ENCODE results near the gene GPC6.

DNA sequence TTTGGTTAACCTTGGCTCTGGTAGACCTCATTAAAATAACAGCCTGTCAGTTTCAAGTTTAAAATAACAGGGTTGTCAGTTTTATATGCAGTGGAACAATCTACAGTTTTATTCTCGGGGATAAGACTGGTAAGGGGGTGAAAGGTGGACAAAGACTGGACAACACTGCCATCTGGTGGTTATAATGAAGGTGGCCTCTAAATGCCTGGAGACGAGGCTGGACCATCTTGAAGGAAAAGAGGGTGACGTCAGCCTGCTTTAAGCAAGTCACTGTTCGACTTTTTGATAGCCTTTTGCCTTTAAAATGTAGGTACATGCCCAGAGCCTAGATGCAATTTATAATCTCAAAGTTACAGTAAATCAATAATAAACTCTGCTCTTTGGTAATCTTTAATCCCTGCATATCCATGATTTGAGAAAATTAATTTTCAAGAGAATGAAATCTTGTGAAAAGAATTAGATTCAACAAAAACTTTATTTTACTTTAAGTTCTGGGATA is 1135.9 kb downstream of the GPC6 start:
- TF ChIP-seq, protein P1, sequence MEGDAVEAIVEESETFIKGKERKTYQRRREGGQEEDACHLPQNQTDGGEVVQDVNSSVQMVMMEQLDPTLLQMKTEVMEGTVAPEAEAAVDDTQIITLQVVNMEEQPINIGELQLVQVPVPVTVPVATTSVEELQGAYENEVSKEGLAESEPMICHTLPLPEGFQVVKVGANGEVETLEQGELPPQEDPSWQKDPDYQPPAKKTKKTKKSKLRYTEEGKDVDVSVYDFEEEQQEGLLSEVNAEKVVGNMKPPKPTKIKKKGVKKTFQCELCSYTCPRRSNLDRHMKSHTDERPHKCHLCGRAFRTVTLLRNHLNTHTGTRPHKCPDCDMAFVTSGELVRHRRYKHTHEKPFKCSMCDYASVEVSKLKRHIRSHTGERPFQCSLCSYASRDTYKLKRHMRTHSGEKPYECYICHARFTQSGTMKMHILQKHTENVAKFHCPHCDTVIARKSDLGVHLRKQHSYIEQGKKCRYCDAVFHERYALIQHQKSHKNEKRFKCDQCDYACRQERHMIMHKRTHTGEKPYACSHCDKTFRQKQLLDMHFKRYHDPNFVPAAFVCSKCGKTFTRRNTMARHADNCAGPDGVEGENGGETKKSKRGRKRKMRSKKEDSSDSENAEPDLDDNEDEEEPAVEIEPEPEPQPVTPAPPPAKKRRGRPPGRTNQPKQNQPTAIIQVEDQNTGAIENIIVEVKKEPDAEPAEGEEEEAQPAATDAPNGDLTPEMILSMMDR (IDR thresholded peaks at IDR 0.05) = peak; percentile 72 to 91 (median 86)
- TF ChIP-seq POLR2AphosphoS5 (IDR thresholded peaks at IDR 0.05) = no peak
- no peak for TF ChIP-seq POLR2A (IDR thresholded peaks at IDR 0.05)
